Bronchial epithelial cell (primary cell): ENCODE measurements around the gene MTFP1. TPM values are rescaled to one million over a fixed set of nuclear protein-coding genes. Genes with fewer than 3 reads are reported as not detected.
A peak's percentile ranks its signal among the peaks of the same experiment; 100 is the strongest.
"Not testable (repeated sequence)": the region's sequence is repeated elsewhere in the genome, so short reads cannot be mapped to it uniquely, and the experiment has no call there.

Experiments used
- DNase-seq: peaks from one replicate; pipeline ENCODE4 v3.0.0-alpha.2; 2010; ENCODE audit warnings: low read depth
- FAIRE-seq: peaks from 2 replicates; lab custom pipeline; 2011; peaks lifted over from hg19 to GRCh38; lab: Jason Lieb, UNC
- H3K27me3 ChIP-seq: 2 replicates; pipeline ENCODE4 v1.5.1; 2011; ENCODE audit warnings: low read length; ENCODE audit not compliant: control insufficient read depth, insufficient read depth
- H3K36me3 ChIP-seq: 2 replicates; pipeline ENCODE4 v1.5.1; 2011; ENCODE audit warnings: low read length; ENCODE audit not compliant: control insufficient read depth, insufficient read depth
- H3K4me3 ChIP-seq: 2 replicates; pipeline ENCODE4 v1.5.1; 2011; ENCODE audit warnings: mild to moderate bottlenecking, low read depth, low read length, control low read depth
- total RNA-seq: library from RNA; depleted of rRNA; stranded (reverse); fragments of >200 nt; gene quantifications from 2 replicates; pipeline ENCODE4 v1.2.1, GENCODE V29; 2014
- TF ChIP-seq, protein P1 (sequence below): IDR thresholded peaks from 2 replicates; pipeline ENCODE4 v1.5.1; 2011; ENCODE audit warnings: mild to moderate bottlenecking, moderate library complexity, low read length, control low read depth, inconsistent platforms; ENCODE audit not compliant: insufficient read depth, severe bottlenecking

The MTFP1 gene
- total RNA-seq, 1 donor from 2014 or later = 53.2 TPM

DNA sequence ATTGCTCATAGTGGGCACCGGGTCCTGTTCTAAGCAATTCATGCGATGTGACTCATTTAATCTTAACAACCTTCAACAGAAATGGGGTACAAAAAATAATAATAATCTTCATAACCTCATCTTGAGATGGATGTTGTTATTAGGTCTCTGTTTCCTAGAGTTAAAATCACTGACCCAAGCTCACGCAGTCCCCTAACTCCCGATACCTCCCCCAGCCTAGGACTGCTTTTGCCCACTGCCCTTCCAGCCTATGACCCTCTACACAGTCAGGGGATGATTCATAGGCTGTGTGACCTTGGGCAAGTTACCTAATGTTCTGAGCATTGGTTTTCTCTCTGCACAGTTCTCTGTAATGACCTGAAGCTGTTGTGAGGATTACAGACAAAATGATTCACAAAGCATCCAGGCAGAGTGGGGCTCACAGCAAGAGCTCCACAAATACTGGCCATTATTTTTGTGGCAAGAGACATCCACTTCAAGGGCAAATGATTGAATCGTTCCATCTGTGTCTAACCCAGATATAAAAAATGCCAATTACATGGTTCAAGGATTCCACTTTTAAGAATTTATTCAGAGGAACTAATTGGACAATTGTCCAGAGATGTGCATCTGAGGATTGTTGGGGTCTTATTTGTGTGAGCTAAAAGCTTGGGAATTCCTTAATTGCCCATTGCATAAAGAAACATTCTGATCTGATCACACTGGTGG lies 20.0 kb downstream of the MTFP1 start:
- TF ChIP-seq, protein P1, sequence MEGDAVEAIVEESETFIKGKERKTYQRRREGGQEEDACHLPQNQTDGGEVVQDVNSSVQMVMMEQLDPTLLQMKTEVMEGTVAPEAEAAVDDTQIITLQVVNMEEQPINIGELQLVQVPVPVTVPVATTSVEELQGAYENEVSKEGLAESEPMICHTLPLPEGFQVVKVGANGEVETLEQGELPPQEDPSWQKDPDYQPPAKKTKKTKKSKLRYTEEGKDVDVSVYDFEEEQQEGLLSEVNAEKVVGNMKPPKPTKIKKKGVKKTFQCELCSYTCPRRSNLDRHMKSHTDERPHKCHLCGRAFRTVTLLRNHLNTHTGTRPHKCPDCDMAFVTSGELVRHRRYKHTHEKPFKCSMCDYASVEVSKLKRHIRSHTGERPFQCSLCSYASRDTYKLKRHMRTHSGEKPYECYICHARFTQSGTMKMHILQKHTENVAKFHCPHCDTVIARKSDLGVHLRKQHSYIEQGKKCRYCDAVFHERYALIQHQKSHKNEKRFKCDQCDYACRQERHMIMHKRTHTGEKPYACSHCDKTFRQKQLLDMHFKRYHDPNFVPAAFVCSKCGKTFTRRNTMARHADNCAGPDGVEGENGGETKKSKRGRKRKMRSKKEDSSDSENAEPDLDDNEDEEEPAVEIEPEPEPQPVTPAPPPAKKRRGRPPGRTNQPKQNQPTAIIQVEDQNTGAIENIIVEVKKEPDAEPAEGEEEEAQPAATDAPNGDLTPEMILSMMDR = no peak
- no peaks in the 10 kb centered on the region for H3K36me3 ChIP-seq
- peaks cover 1% of the 10 kb centered on the region for H3K27me3 ChIP-seq
- FAIRE-seq = no peak
- H3K4me3 ChIP-seq = no peak overlapping the region
- DNase-seq = peak; percentile 37

DNA sequence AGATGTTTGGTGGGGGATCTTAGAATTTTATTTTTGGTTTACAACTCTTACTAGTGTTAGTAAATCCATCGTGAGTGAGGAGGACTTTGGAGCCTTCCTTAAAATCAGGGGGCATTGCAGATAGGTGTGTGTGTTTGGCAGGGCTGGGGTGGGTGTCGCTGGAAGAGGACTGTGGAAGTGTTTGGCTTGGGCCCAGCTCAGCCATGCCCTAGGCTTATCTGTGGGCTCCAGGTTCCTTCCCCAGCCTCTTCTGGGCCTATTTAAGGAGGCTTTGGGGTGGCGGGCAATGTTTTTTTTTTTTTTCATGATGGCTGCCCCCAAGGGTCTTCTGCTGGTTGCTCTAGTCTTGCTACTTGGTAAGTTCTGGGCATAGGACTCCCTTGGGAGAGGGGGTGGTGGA lies 22.1 kb downstream of the MTFP1 start:
- TF ChIP-seq, protein P1 = no peak
- peaks cover 8% of the 10 kb centered on the region for H3K27me3 ChIP-seq
- H3K4me3 ChIP-seq = no peak overlapping the region
- no peaks in the 10 kb centered on the region for H3K36me3 ChIP-seq
- DNase-seq (no peak), FAIRE-seq (no peak)

DNA sequence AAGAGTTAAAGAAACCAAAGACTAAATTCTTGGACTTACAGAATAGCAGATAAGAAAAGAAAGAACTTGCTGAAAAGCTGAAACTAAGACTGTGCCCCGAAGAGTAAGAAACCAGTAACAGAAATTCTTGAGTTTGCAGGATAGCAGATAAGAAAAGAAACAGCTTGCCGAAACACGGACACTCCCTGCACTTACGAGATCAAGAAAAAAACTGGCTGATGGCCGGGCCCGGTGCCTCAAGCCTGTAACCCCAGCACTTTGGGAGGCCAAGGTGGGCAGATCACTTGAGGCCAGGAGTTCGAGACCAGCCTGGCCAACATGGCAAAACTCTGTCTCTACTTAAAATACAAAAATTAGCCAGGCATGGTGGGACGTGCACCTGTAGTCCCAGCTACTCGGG lies 25.9 kb downstream of the MTFP1 start:
- not testable (repeated sequence) for H3K27me3 ChIP-seq, H3K36me3 ChIP-seq, DNase-seq, H3K4me3 ChIP-seq, FAIRE-seq

DNA sequence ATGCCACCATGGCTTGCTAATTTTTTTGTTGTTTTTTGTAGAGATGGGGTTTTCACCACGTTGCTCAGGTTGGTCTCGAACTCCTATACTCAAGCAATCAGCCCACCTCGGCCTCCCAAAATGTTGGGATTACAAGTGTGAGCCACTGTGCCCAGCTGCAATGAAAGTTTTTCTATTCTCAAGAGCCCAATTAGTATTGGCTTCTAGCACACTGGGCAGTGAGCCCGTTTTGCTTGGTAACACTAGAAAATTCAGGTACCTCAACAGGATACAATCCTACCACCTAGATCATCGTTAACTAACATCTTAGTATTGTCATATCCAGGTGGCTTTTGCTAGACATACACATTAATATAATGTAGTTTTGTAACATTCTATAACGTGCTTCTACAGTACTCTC lies 27.3 kb downstream of the MTFP1 start:
- Histone ChIP-seq H3K36me3 (no peaks in the 10 kb centered on the region), H3K27me3 (peaks cover 8% of the 10 kb centered on the region), H3K4me3 (no peak overlapping the region)
- FAIRE-seq = no peak
- TF ChIP-seq, protein P1 = no peak
- DNase-seq = no peak

DNA sequence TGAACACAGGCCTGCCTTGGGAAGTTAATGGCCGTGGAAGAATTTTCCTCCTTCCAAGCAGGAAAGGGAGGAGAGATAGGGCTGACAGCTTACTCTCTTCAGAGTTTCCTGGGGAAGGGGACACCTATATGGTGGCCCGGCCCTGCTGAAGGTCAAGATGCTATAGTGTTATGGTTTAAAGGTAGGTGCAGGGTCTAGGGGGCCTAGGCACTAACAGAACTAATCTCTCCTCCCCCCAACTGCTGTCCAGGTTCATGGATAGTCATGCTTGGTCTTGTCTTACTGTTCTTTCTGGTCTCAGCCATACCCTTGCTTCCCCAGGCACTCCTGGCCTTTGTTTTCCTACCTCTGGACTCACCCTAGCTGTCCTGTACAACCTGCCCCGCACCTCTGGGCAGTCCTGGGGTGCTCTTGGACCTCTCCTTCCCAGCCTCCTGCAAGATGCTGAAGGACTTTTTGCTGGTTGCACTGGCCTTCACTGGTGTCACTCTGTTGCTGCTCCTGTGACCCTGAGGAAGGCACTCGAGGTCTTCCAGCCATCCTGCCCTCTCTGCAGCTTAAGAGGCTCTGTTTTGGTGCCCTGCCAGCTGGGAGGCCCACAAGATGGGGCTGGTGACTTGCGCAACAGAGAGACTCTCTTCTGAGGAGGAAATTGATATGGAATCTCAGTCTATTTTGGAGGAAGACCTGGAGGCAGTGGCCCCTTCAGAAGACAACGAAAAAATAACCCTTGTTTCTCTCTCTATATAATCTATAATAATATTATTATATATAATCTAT lies 28.4 kb downstream of the MTFP1 start:
- TF ChIP-seq, protein P1 = no peak
- H3K36me3 ChIP-seq = no peaks in the 10 kb centered on the region
- FAIRE-seq = peak; percentile 84
- H3K4me3 ChIP-seq = no peak overlapping the region
- no peak for DNase-seq
- H3K27me3 ChIP-seq = peaks cover 8% of the 10 kb centered on the region

DNA sequence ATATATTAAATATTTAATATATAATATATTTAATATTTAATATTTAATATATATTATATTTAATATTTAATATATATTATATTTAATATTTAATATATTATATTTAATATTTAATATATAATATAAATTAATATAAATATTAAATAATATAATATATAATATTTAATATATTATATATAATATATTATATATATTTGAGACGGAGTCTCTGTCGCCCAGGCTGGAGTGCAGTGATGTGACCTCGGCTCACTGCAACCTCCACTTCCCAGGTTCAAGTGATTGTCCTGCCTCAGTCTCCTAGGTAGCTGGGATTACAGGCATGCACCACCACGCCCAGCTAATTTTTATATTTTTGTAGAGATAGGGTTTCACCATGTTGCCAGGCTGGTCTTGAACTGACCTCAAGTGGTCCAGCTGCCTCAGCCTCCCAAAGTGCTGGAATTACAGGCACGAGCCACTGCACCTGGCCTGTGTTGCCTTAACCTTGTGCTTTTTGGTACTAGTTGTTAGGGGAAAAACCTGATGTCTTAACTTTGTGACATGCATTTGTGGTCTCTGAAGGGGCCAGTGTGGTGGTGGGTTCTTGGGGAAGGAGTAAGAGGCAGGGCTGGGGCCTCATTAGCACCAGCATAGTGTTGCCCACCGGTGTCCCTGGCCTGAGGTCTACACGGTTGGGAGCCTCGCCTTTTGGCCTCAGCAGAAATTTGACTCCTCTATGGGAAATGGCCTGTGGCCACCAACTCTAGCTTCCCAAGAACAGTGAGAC lies 29.7 kb downstream of the MTFP1 start:
- Histone ChIP-seq H3K27me3 (peaks cover 8% of the 10 kb centered on the region), H3K36me3 (no peaks in the 10 kb centered on the region), H3K4me3 (no peak overlapping the region)
- DNase-seq = no peak
- TF ChIP-seq, protein P1 = no peak
- FAIRE-seq = no peak
